Neural cell (in vitro differentiated cells): Measurements from ENCODE around the gene HDAC4. TPM values are rescaled to one million over a fixed set of nuclear protein-coding genes. Genes with fewer than 3 reads are reported as not detected.

Experiments
- H2AFZ ChIP-seq: fragments of 200-600, 300-800 bp; sonication (generic), shearing (Covaris generic); 2 replicates; pipeline ENCODE4 v1.6.0; 2014; ENCODE audit warnings: low read depth, mild to moderate bottlenecking, antibody characterized with exemption, low read length, moderate library complexity
- H3F3A ChIP-seq: fragments of 200-600 bp; shearing (Covaris generic); 2 replicates; pipeline ENCODE4 v1.6.1; 2016; ENCODE audit warnings: mild to moderate bottlenecking, moderate library complexity, mixed read lengths, antibody characterized with exemption, low read length; ENCODE audit not compliant: insufficient read depth, poor library complexity, severe bottlenecking
- H3K27ac ChIP-seq: fragments of 200-600, 300-800 bp; sonication (generic), shearing (Covaris generic); 2 replicates; pipeline ENCODE4 v1.5.1; 2014; ENCODE audit warnings: mild to moderate bottlenecking, low read length, moderate library complexity
- H3K27me3 ChIP-seq: fragments of 300-800, 200-600 bp; sonication (generic), shearing (Covaris generic); 2 replicates; pipeline ENCODE4 v1.6.0; 2014; ENCODE audit warnings: mild to moderate bottlenecking, low read depth, low read length, moderate library complexity; ENCODE audit not compliant: insufficient read depth
- H3K36me3 ChIP-seq: fragments of 300-800, 200-600 bp; sonication (generic), shearing (Covaris generic); 2 replicates; pipeline ENCODE4 v1.5.1; 2014; ENCODE audit warnings: mild to moderate bottlenecking, antibody characterized with exemption, low read length, moderate library complexity; ENCODE audit not compliant: insufficient read depth
- H3K4me2 ChIP-seq: fragments of 300-800, 200-600 bp; sonication (generic), shearing (Covaris generic); 2 replicates; pipeline ENCODE4 v1.6.0; 2014; ENCODE audit warnings: mild to moderate bottlenecking, low read length
- H3K4me3 ChIP-seq: fragments of 300-800, 200-600 bp; sonication (generic), shearing (Covaris generic); 2 replicates; pipeline ENCODE4 v1.5.1; 2014; ENCODE audit warnings: mild to moderate bottlenecking, low read length, moderate library complexity
- H3K79me2 ChIP-seq: fragments of 200-600 bp; shearing (Covaris generic); replicated peaks from 2 replicates; pipeline ENCODE4 v1.6.0; 2014; ENCODE audit warnings: mild to moderate bottlenecking, low read length, moderate library complexity; ENCODE audit not compliant: insufficient read depth
- H3K9ac ChIP-seq: fragments of 300-800, 200-600 bp; sonication (generic), shearing (Covaris generic); 2 replicates; pipeline ENCODE4 v1.6.1; 2016; ENCODE audit warnings: mild to moderate bottlenecking, low read length, mixed read lengths
- H3K9me2 ChIP-seq: fragments of 200-600 bp; shearing (Covaris generic); 2 replicates; pipeline ENCODE4 v1.6.1; 2016; ENCODE audit warnings: mild to moderate bottlenecking, low read length, mixed read lengths; ENCODE audit not compliant: insufficient read depth
- H3K9me3 ChIP-seq: fragments of 200-600, 300-800 bp; sonication (generic), shearing (Covaris generic); 2 replicates; pipeline ENCODE4 v1.6.1; 2016; ENCODE audit warnings: mild to moderate bottlenecking, mixed run types, low read length, moderate library complexity, mixed read lengths
- H4K20me1 ChIP-seq: fragments of 200-600 bp; shearing (Covaris generic); 2 replicates; pipeline ENCODE4 v1.6.1; 2016; ENCODE audit warnings: mild to moderate bottlenecking, mixed run types; ENCODE audit not compliant: insufficient read depth
- CTCF ChIP-seq: fragments of 450-650 bp; IDR thresholded peaks from 2 replicates; pipeline ENCODE4 v1.5.1; 2014; ENCODE audit warnings: antibody characterized with exemption, mild to moderate bottlenecking, moderate library complexity; ENCODE audit not compliant: poor library complexity, severe bottlenecking
- EP300 ChIP-seq: fragments of 450-650 bp; conservative IDR thresholded peaks from 2 replicates; pipeline ENCODE4 v1.6.1; 2014; ENCODE audit warnings: antibody characterized with exemption, mild to moderate bottlenecking, moderate library complexity; ENCODE audit not compliant: poor library complexity, severe bottlenecking
- EZH2 ChIP-seq: fragments of 200-600, 300-800 bp; shearing (Covaris generic), sonication (generic); IDR thresholded peaks from 2 replicates; pipeline ENCODE4 v1.6.1; 2014; ENCODE audit warnings: antibody characterized with exemption, low read length, borderline replicate concordance, mild to moderate bottlenecking; ENCODE audit not compliant: insufficient read depth, poor library complexity, severe bottlenecking
- MXI1 ChIP-seq: fragments of 450-650 bp; conservative IDR thresholded peaks from 2 replicates; pipeline ENCODE4 v1.6.1; 2014; ENCODE audit warnings: antibody characterized with exemption, mild to moderate bottlenecking; ENCODE audit not compliant: poor library complexity, severe bottlenecking
- POLR2AphosphoS5 ChIP-seq: IDR thresholded peaks from 2 replicates; pipeline ENCODE4 v1.6.1; 2012
- RAD21 ChIP-seq: fragments of 450-650 bp; conservative IDR thresholded peaks from 2 replicates; pipeline ENCODE4 v1.6.1; 2014; ENCODE audit warnings: antibody characterized with exemption, mild to moderate bottlenecking, moderate library complexity
- REST ChIP-seq: IDR thresholded peaks from 2 replicates; pipeline ENCODE4 v1.6.1; 2012; ENCODE audit warnings: borderline replicate concordance
- SMC3 ChIP-seq: fragments of 450-650 bp; conservative IDR thresholded peaks from 2 replicates; pipeline ENCODE4 v1.6.1; 2014; ENCODE audit warnings: antibody characterized with exemption, mild to moderate bottlenecking, moderate library complexity; ENCODE audit not compliant: poor library complexity
- TAF1 ChIP-seq: IDR thresholded peaks from 2 replicates; pipeline ENCODE4 v1.6.1; 2012; ENCODE audit warnings: low read depth
- polyA plus RNA-seq: library from polyadenylated mRNA; depleted of rRNA; stranded (reverse); fragments of >200 nt; gene quantifications from 2 replicates; pipeline ENCODE4 v1.2.3, GENCODE V29; 2014

HDAC4 gene
- polyA plus RNA-seq, 1 donor from 2014 or later = 3.4 TPM

- Histone ChIP-seq H3K36me3 (no peaks in the 10 kb centered on the region), H3K27me3 (no peaks in the 10 kb centered on the region), H2AFZ (no peak overlapping the region), H3K27ac (no peak overlapping the region), H3K4me3 (no peak overlapping the region), H3K79me2 (no peaks in the 10 kb centered on the region), H3K9me2 (no peaks in the 10 kb centered on the region), H4K20me1 (no peaks in the 10 kb centered on the region), H3K9ac (no peak overlapping the region), H3K9me3 (no peaks in the 10 kb centered on the region), H3K4me2 (no peak overlapping the region), H3F3A (no peaks in the 10 kb centered on the region)
- TF ChIP-seq EZH2 (no peak), CTCF (no peak), TAF1 (no peak), REST (no peak), EP300 (no peak), RAD21 (no peak), MXI1 (no peak), POLR2AphosphoS5 (no peak), SMC3 (no peak)
These were observed 387.7 kb downstream of the HDAC4 start for GRCh38 chr2:239012936-239013677.

- no peaks in the 10 kb centered on the region for H3K9me2 ChIP-seq
- H3K4me2 ChIP-seq = no peak overlapping the region
- no peak overlapping the region for H3K4me3 ChIP-seq
- H3K36me3 ChIP-seq = no peaks in the 10 kb centered on the region
- H3K27me3 ChIP-seq = no peaks in the 10 kb centered on the region
- no peaks in the 10 kb centered on the region for H3K9me3 ChIP-seq
- H3K9ac ChIP-seq = no peak overlapping the region
- TF ChIP-seq RAD21 (no peak), CTCF (no peak), SMC3 (no peak), POLR2AphosphoS5 (no peak), MXI1 (no peak), TAF1 (no peak), EZH2 (no peak), EP300 (no peak), REST (no peak)
- no peaks in the 10 kb centered on the region for H3F3A ChIP-seq
- no peak overlapping the region for H3K27ac ChIP-seq
- no peaks in the 10 kb centered on the region for H4K20me1 ChIP-seq
- H3K79me2 ChIP-seq = no peaks in the 10 kb centered on the region
- H2AFZ ChIP-seq = no peak overlapping the region
These were observed 388.6 kb downstream of the HDAC4 start for GRCh38 chr2:239012228-239012627.
